KMS-11 (cell line): ENCODE data around the gene CDH2.

Source experiments
- H2AFZ ChIP-seq: fragments of 200-600 bp; sonication (generic); 2 replicates; pipeline ENCODE4 v1.6.1; 2016; ENCODE audit warnings: antibody characterized with exemption, mixed run types, low read depth
- H3K27ac ChIP-seq: fragments of 200-600 bp; sonication (generic); 2 replicates; pipeline ENCODE4 v1.6.1; 2016; ENCODE audit warnings: mild to moderate bottlenecking, mixed run types
- H3K27me3 ChIP-seq: fragments of 200-600 bp; sonication (generic); 2 replicates; pipeline ENCODE4 v1.6.1; 2017; ENCODE audit warnings: mild to moderate bottlenecking, low read depth, mixed run types, moderate library complexity; ENCODE audit not compliant: insufficient read depth
- H3K36me3 ChIP-seq: fragments of 200-600 bp; sonication (generic); 2 replicates; pipeline ENCODE4 v1.6.1; 2017; ENCODE audit warnings: mild to moderate bottlenecking, mixed run types; ENCODE audit not compliant: insufficient read depth
- H3K4me1 ChIP-seq: fragments of 200-600 bp; sonication (generic); 2 replicates; pipeline ENCODE4 v1.6.1; 2016; ENCODE audit warnings: mild to moderate bottlenecking, low read depth, mixed run types; ENCODE audit not compliant: poor library complexity, severe bottlenecking
- H3K4me2 ChIP-seq: fragments of 200-600 bp; sonication (generic); 2 replicates; pipeline ENCODE4 v1.7.0; 2016; ENCODE audit warnings: mild to moderate bottlenecking, mixed run types
- H3K4me3 ChIP-seq: fragments of 200-600 bp; sonication (generic); IDR thresholded peaks from 2 replicates; pipeline ENCODE4 v1.6.1; 2017; ENCODE audit warnings: low read depth, low read length, mixed read lengths; ENCODE audit not compliant: insufficient read depth
- H3K79me2 ChIP-seq: fragments of 200-600 bp; sonication (generic); 2 replicates; pipeline ENCODE4 v1.6.1; 2016; ENCODE audit warnings: low read depth, mixed run types; ENCODE audit not compliant: insufficient read depth
- H3K9ac ChIP-seq: fragments of 200-600 bp; sonication (generic); 2 replicates; pipeline ENCODE4 v1.6.1; 2016; ENCODE audit warnings: mild to moderate bottlenecking, mixed run types
- H4K20me1 ChIP-seq: fragments of 200-600 bp; sonication (generic); 2 replicates; pipeline ENCODE4 v1.6.1; 2016; ENCODE audit warnings: mild to moderate bottlenecking, mixed run types; ENCODE audit not compliant: insufficient read depth
- CTCF ChIP-seq: fragments of 200-600 bp; sonication (generic); conservative IDR thresholded peaks from 2 replicates; pipeline ENCODE4 v1.6.1; 2017; ENCODE audit warnings: low read depth, mild to moderate bottlenecking, antibody characterized with exemption, low read length, moderate library complexity, mixed read lengths

CDH2 gene

GRCh38 chr18:27995770-27996502 is 181.0 kb downstream of the CDH2 start:
- no peak overlapping the region for H3K9ac ChIP-seq
- no peaks in the 10 kb centered on the region for H3K36me3 ChIP-seq
- H3K4me3 ChIP-seq: no peak overlapping the region
- H3K4me2 ChIP-seq: no peak overlapping the region
- no peak for TF ChIP-seq CTCF
- H3K4me1 ChIP-seq: no peaks in the 10 kb centered on the region
- no peak overlapping the region for H3K27ac ChIP-seq
- H3K27me3 ChIP-seq: no peaks in the 10 kb centered on the region
- no peaks in the 10 kb centered on the region for H4K20me1 ChIP-seq
- H3K79me2 ChIP-seq: no peaks in the 10 kb centered on the region
- no peak overlapping the region for H2AFZ ChIP-seq

- no peak overlapping the region for H3K27ac ChIP-seq
- no peak overlapping the region for H3K9ac ChIP-seq
- H3K4me2 ChIP-seq: no peak overlapping the region
- H4K20me1 ChIP-seq: no peaks in the 10 kb centered on the region
- no peaks in the 10 kb centered on the region for H3K36me3 ChIP-seq
- H3K79me2 ChIP-seq: no peaks in the 10 kb centered on the region
- H2AFZ ChIP-seq: no peak overlapping the region
- H3K4me1 ChIP-seq: no peaks in the 10 kb centered on the region
- TF ChIP-seq CTCF: no peak
- H3K27me3 ChIP-seq: no peaks in the 10 kb centered on the region
- H3K4me3 ChIP-seq: no peak overlapping the region
Observed at GRCh38 chr18:27994571-27994970, 182.4 kb downstream of the CDH2 start.

GRCh38 chr18:27991391-27991790 is 185.5 kb downstream of the CDH2 start:
- Histone ChIP-seq H3K36me3 (no peaks in the 10 kb centered on the region), H4K20me1 (no peaks in the 10 kb centered on the region), H3K27ac (no peak overlapping the region), H2AFZ (no peak overlapping the region), H3K4me3 (no peak overlapping the region), H3K9ac (no peak overlapping the region), H3K4me1 (no peaks in the 10 kb centered on the region), H3K4me2 (no peak overlapping the region), H3K27me3 (no peaks in the 10 kb centered on the region), H3K79me2 (no peaks in the 10 kb centered on the region)
- no peak for TF ChIP-seq CTCF

GRCh38 chr18:27985832-27986231 is 191.1 kb downstream of the CDH2 start:
- Histone ChIP-seq H2AFZ (no peak overlapping the region), H3K79me2 (no peaks in the 10 kb centered on the region), H4K20me1 (no peaks in the 10 kb centered on the region), H3K27ac (no peak overlapping the region), H3K4me3 (no peak overlapping the region), H3K4me2 (no peak overlapping the region), H3K27me3 (no peaks in the 10 kb centered on the region), H3K4me1 (no peaks in the 10 kb centered on the region), H3K9ac (no peak overlapping the region), H3K36me3 (no peaks in the 10 kb centered on the region)
- no peak for TF ChIP-seq CTCF
